Trophoblast cell (in vitro differentiated cells and primary cell): ENCODE measurements around the gene PALB2.

Experiments
- DNase-seq, 2 donors: peaks; one replicate each; pipeline ENCODE4 v3.0.0-alpha.2; 2016
- H2AFZ ChIP-seq: 2 replicates; pipeline ENCODE4 v1.6.1; 2013; ENCODE audit warnings: low read length, moderate library complexity, mild to moderate bottlenecking; ENCODE audit not compliant: insufficient read depth, poor library complexity
- H2AK5ac ChIP-seq: 2 replicates; pipeline ENCODE4 v1.6.1; 2013; ENCODE audit warnings: mild to moderate bottlenecking, low read length
- H2BK120ac ChIP-seq: 2 replicates; pipeline ENCODE4 v1.6.1; 2013; ENCODE audit warnings: low read length, mild to moderate bottlenecking, moderate library complexity; ENCODE audit not compliant: insufficient read depth, poor library complexity
- H2BK12ac ChIP-seq: 2 replicates; pipeline ENCODE4 v1.6.1; 2013; ENCODE audit warnings: mild to moderate bottlenecking, low read length, moderate library complexity
- H2BK5ac ChIP-seq: 2 replicates; pipeline ENCODE4 v1.6.1; 2013; ENCODE audit warnings: low read length, low read depth, moderate library complexity, mild to moderate bottlenecking; ENCODE audit not compliant: poor library complexity
- H3K14ac ChIP-seq: 2 replicates; pipeline ENCODE4 v1.6.1; 2013; ENCODE audit warnings: mild to moderate bottlenecking, low read length
- H3K18ac ChIP-seq: 2 replicates; pipeline ENCODE4 v1.6.1; 2013; ENCODE audit warnings: mild to moderate bottlenecking, low read length
- H3K23ac ChIP-seq: 2 replicates; pipeline ENCODE4 v1.6.1; 2013; ENCODE audit warnings: low read length
- H3K27ac ChIP-seq: 2 replicates; pipeline ENCODE4 v1.5.1; 2013; ENCODE audit warnings: low read depth, mild to moderate bottlenecking, inconsistent platforms, low read length, moderate library complexity
- H3K27me3 ChIP-seq: 2 replicates; pipeline ENCODE4 v1.6.1; 2013; ENCODE audit warnings: inconsistent platforms, mild to moderate bottlenecking, low read length, moderate library complexity; ENCODE audit not compliant: insufficient read depth
- H3K36me3 ChIP-seq, 2 experiments: 1 replicate in 1 of 2; 2 replicates in 1 of 2; pipeline ENCODE4 v1.6.1; 2013; ENCODE audit warnings: low read length in 2 of 2, mild to moderate bottlenecking in 2 of 2, moderate library complexity in 1 of 2; ENCODE audit not compliant: insufficient read depth in 2 of 2, control insufficient read depth in 1 of 2
- H3K4ac ChIP-seq: 2 replicates; pipeline ENCODE4 v1.6.1; 2013; ENCODE audit warnings: low read depth, mild to moderate bottlenecking, low read length, moderate library complexity
- H3K4me1 ChIP-seq, 2 experiments: 1 replicate in 1 of 2; 2 replicates in 1 of 2; pipeline ENCODE4 v1.6.1; 2013; ENCODE audit warnings: low read length in 2 of 2, mild to moderate bottlenecking in 2 of 2, moderate library complexity in 1 of 2; ENCODE audit not compliant: insufficient read depth in 2 of 2, control insufficient read depth in 1 of 2
- H3K4me2 ChIP-seq: 2 replicates; pipeline ENCODE4 v1.6.1; 2013; ENCODE audit warnings: inconsistent platforms, mild to moderate bottlenecking, low read length, moderate library complexity
- H3K4me3 ChIP-seq: 2 replicates; pipeline ENCODE4 v1.5.1; 2013; ENCODE audit warnings: mild to moderate bottlenecking, low read depth, low read length, inconsistent platforms
- H3K79me1 ChIP-seq: one replicate; pipeline ENCODE4 v1.6.1; 2013; ENCODE audit warnings: low read length
- H3K79me2 ChIP-seq: 2 replicates; pipeline ENCODE4 v1.6.1; 2013; ENCODE audit warnings: low read length, mild to moderate bottlenecking; ENCODE audit not compliant: control insufficient read depth, insufficient read depth, poor library complexity
- H3K9ac ChIP-seq: 2 replicates; pipeline ENCODE4 v1.6.1; 2013; ENCODE audit warnings: mild to moderate bottlenecking, low read length
- H3K9me3 ChIP-seq: 2 replicates; pipeline ENCODE4 v1.6.1; 2013; ENCODE audit warnings: low read depth, mild to moderate bottlenecking, control low read depth, inconsistent platforms, low read length; ENCODE audit not compliant: insufficient read depth
- H4K12ac ChIP-seq: 2 replicates; pipeline ENCODE4 v1.6.1; 2013; ENCODE audit warnings: low read depth, mild to moderate bottlenecking, low read length, moderate library complexity
- H4K8ac ChIP-seq: 2 replicates; pipeline ENCODE4 v1.6.1; 2013; ENCODE audit warnings: low read depth, mild to moderate bottlenecking, low read length, moderate library complexity
- H4K91ac ChIP-seq: one replicate; pipeline ENCODE4 v1.6.1; 2013; ENCODE audit warnings: low read depth, mild to moderate bottlenecking, low read length, moderate library complexity
- WGBS: extraction: QIAGEN DNeasy Blood & Tissue Kit; methylation state at CpG from one replicate; pipeline ENCODE4 v1.1.7; 2013; ENCODE audit warnings: missing lambda C conversion rate; ENCODE audit not compliant: insufficient read length, insufficient coverage; ENCODE audit errors: extremely low coverage; 5-methylcytosine and 5-hydroxymethylcytosine counted together

PALB2 gene

DNA sequence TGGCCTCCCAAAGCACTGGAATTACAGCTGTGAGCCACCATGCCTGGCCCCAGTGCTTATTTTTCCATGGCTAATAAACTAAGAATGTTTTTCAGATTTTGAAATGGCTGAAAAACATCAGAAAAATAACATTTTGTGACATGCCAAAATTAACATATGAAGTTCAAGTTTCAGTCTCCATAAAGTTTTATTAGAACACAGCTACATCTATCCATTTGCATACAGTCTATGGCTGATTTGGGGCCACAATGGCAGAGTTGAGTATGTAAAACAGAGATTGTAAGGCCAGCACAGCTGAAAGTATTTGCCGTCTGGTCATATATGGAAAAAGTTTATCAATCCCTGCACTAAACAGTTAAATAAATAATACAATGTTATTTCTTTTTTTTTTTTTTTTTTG is 31.2 kb downstream of the PALB2 start:
- no peak overlapping the region for H3K4me3 ChIP-seq
- H3K4me2 ChIP-seq, result no peak overlapping the region
- no peak overlapping the region for H3K27ac ChIP-seq
- no peak overlapping the region for H2BK5ac ChIP-seq
- no CpG with 5 or more reads among the region's 1 CpG for WGBS
- H3K23ac ChIP-seq, result no peak overlapping the region
- no peaks in the 10 kb centered on the region for H3K4me1 ChIP-seq
- no peak overlapping the region for H3K9ac ChIP-seq
- H3K14ac ChIP-seq, result no peak overlapping the region
- H2AK5ac ChIP-seq, result no peak overlapping the region
- no peak overlapping the region for H2BK120ac ChIP-seq
- no peaks in the 10 kb centered on the region for H3K9me3 ChIP-seq
- H3K36me3 ChIP-seq, result peaks cover 20% of the 10 kb centered on the region in 2 experiments
- H2AFZ ChIP-seq, result no peak overlapping the region
- no peaks in the 10 kb centered on the region for H3K27me3 ChIP-seq
- no peak overlapping the region for H2BK12ac ChIP-seq
- no peak overlapping the region for H4K91ac ChIP-seq
- no peak overlapping the region for H3K18ac ChIP-seq
- H4K8ac ChIP-seq, result no peak overlapping the region
- DNase-seq, result no peak
- no peak overlapping the region for H4K12ac ChIP-seq
- H3K79me1 ChIP-seq, result no peaks in the 10 kb centered on the region
- H3K4ac ChIP-seq, result no peak overlapping the region
- no peaks in the 10 kb centered on the region for H3K79me2 ChIP-seq

DNA sequence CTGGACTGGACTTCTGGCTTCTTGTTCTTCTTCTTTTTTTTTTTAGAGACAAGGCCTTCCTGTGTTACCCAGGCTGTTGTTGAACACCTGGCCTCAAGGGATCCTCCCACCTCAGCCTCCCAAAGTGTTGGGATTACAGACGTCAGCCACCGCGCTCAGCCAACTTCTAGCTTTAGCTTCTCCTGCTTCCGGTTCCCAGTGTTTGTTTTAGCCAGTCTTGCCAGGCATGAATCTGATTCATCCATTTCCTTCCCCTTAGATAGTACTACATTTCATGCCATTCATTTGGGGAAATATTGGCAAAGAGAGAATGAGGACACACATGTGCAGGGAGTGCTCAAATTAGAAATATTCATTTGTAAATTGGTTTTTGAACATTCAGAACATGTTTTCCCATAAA is 32.9 kb downstream of the PALB2 start:
- Histone ChIP-seq H2BK12ac (no peak overlapping the region), H4K91ac (no peak overlapping the region), H3K14ac (no peak overlapping the region), H4K8ac (no peak overlapping the region), H3K23ac (no peak overlapping the region), H3K27ac (no peak overlapping the region), H2BK5ac (no peak overlapping the region), H3K27me3 (no peaks in the 10 kb centered on the region), H2AK5ac (no peak overlapping the region), H3K4me2 (no peak overlapping the region), H3K9ac (no peak overlapping the region), H3K36me3 (peaks cover 22 to 26% of the 10 kb centered on the region in 2 experiments), H3K79me2 (no peaks in the 10 kb centered on the region), H3K9me3 (no peaks in the 10 kb centered on the region), H4K12ac (no peak overlapping the region), H3K18ac (no peak overlapping the region), H3K4me1 (no peaks in the 10 kb centered on the region), H2AFZ (no peak overlapping the region), H3K79me1 (no peaks in the 10 kb centered on the region), H2BK120ac (no peak overlapping the region), H3K4ac (no peak overlapping the region), H3K4me3 (no peak overlapping the region)
- no CpG with 5 or more reads among the region's 4 CpGs for WGBS
- no peak for DNase-seq

DNA sequence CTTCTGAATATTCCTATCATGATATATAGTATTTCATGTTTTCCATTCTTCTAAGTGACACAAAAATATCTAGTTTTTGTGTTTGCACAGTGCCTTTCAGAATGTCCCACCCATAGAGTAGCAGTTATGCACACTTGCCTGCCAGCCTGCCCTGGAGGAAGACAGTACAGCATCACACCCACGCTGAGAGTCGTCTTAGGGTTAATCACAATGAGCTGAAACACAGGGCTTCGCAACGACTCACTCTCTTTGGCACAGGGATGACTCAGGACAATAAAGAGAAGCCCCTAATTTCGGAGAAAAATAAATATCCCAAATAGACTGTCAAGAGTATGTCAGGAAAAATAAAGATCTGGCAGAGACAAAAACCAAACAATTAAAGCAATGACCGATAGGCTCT is 33.4 kb downstream of the PALB2 start:
- H3K4me1 ChIP-seq, result no peaks in the 10 kb centered on the region
- no peak overlapping the region for H4K12ac ChIP-seq
- peaks cover 22 to 26% of the 10 kb centered on the region in 2 experiments for H3K36me3 ChIP-seq
- no peaks in the 10 kb centered on the region for H3K79me2 ChIP-seq
- no peak overlapping the region for H3K4me2 ChIP-seq
- no peak overlapping the region for H2AK5ac ChIP-seq
- no peak overlapping the region for H3K4me3 ChIP-seq
- no peak overlapping the region for H3K14ac ChIP-seq
- H2BK12ac ChIP-seq, result no peak overlapping the region
- no peak for DNase-seq
- H3K79me1 ChIP-seq, result no peaks in the 10 kb centered on the region
- H2BK5ac ChIP-seq, result peak overlapping the region; percentile 21
- peak overlapping the region; percentile 73 for H3K9ac ChIP-seq
- no peak overlapping the region for H3K18ac ChIP-seq
- H2BK120ac ChIP-seq, result no peak overlapping the region
- no peaks in the 10 kb centered on the region for H3K27me3 ChIP-seq
- WGBS, result no CpG with 5 or more reads among the region's 6 CpGs
- H3K9me3 ChIP-seq, result no peaks in the 10 kb centered on the region
- peak overlapping the region; percentile 33 for H3K23ac ChIP-seq
- H4K8ac ChIP-seq, result no peak overlapping the region
- no peak overlapping the region for H4K91ac ChIP-seq
- no peak overlapping the region for H3K4ac ChIP-seq
- H2AFZ ChIP-seq, result no peak overlapping the region
- no peak overlapping the region for H3K27ac ChIP-seq

DNA sequence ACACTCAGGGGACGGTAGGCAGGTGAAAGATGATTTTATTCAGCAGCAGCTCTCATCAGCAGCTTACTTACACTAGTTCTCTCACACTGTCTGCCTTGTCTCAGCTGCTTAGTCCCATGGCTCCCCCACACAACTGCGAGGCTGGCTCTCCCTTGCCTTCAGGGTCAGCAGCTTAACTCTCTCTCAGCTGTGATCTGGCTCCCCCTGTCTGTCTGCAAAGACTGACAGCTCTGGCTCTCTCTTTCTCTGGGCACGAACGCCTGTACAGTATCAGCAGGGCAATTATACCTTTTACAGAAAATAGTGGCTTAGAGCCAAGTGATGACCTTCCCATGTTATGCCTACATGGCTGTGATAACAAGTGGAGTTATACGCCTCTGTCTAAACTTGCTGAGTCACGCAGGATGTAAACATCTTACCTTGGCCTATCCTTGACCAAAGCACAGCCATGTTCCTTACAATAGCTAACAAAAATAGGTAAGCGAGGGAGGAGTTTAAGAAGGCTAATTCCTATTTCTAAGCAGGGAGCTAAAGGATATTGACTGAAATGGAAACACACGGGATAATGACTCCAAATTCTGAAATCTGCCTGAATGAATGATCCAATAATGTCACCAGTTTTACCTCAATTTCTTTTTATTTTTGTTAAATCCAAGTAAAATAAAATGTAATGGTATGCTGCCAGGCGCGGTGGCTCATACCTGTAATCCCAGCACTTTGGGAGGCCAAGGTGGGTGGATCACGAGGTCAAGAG is 43.9 kb downstream of the PALB2 start:
- Histone ChIP-seq H3K4me2 (no peak overlapping the region), H3K4me3 (no peak overlapping the region), H4K91ac (peak overlapping the region; percentile 75), H3K9me3 (no peaks in the 10 kb centered on the region), H3K23ac (no peak overlapping the region), H3K18ac (no peak overlapping the region), H3K27me3 (no peaks in the 10 kb centered on the region), H2AFZ (no peak overlapping the region), H3K14ac (no peak overlapping the region), H3K4me1 (peaks cover 5 to 10% of the 10 kb centered on the region in 2 experiments), H4K8ac (peak overlapping the region; percentile 74), H3K36me3 (peaks cover 9 to 15% of the 10 kb centered on the region in 2 experiments), H2AK5ac (no peak overlapping the region), H3K79me2 (peaks cover 12% of the 10 kb centered on the region), H4K12ac (peak overlapping the region; percentile 47), H2BK5ac (no peak overlapping the region), H3K27ac (no peak overlapping the region), H3K79me1 (peaks cover 4% of the 10 kb centered on the region), H3K4ac (no peak overlapping the region), H2BK120ac (no peak overlapping the region), H3K9ac (no peak overlapping the region), H2BK12ac (peak overlapping the region; percentile 18)
- WGBS, result no CpG with 5 or more reads among the region's 11 CpGs
- peak; percentile 28 to 44 for DNase-seq
